DMS 273 treated with DMSO at 0.1 percent for 48 hours (cell line): Measurements from ENCODE around the gene BLOC1S6.

Experiments
- DNase-seq: peaks from one replicate; lab custom pipeline; 2025; lab: John Stamatoyannopoulos, UW

The BLOC1S6 gene

DNA sequence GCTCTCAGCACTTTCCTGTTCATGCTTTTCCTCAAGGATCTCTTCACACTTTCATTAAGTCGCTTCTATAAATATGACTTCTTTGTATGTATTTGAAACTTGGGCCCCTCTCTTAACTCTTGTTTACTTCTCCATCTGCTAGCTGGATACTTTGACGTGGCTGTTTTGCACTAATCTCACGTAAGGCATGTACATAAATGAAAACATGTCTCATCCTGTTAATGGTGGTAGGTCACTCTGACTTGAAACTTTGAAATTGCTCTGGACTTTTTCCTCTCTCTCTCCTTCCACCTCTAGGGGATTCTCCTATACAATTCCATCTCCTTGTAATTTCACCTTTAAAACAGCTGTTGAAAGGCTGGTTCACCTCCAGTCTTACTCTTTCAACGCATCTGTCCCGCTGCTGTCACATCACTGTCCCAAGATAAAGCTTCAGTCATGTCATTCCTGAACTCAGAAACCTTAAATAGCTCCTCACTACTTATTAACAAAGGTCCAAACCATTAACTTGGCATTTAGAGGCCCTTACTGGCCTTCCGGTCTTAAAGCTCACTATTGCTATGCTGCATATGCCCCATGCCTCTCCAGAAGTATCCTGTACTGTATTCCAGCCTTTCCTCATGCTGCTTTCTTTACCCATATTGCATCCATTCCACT is 1.2 kb downstream of the BLOC1S6 start:
- DNase-seq: no peak

- DNase-seq: no peak
Measured at GRCh38 chr15:45589256-45589655, 2.1 kb downstream of the BLOC1S6 start.

- DNase-seq: no peak
Measured at GRCh38 chr15:45594319-45594718, 7.1 kb downstream of the BLOC1S6 start.

- no peak for DNase-seq
Measured at GRCh38 chr15:45594835-45595530, 7.8 kb downstream of the BLOC1S6 start.

- DNase-seq: no peak
Measured at GRCh38 chr15:45603881-45604280, 16.7 kb downstream of the BLOC1S6 start.

DNA sequence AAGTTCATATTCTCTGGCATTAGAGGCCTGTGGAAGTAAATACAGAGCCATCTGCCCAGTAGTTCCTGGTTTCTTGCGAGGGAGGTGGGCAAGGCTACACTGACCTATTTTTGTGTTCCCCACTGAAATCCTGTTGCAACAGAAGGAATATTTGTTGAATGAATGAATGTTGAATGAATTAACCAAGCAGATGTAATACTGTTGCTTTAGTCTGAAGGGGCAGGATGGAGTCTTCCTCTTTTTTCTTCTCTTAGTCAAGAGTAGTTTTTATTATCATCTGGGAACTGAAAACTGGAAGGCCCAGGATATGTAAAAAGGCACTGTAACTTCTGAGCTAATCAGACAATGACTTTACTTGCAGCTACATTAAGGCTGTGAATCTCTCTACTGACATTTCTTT is 17.1 kb downstream of the BLOC1S6 start:
- DNase-seq: no peak

- no peak for DNase-seq
Measured at GRCh38 chr15:45606413-45606812, 19.2 kb downstream of the BLOC1S6 start.

GRCh38 chr15:45606841-45607240 is 19.7 kb downstream of the BLOC1S6 start:
- DNase-seq: no peak

DNA sequence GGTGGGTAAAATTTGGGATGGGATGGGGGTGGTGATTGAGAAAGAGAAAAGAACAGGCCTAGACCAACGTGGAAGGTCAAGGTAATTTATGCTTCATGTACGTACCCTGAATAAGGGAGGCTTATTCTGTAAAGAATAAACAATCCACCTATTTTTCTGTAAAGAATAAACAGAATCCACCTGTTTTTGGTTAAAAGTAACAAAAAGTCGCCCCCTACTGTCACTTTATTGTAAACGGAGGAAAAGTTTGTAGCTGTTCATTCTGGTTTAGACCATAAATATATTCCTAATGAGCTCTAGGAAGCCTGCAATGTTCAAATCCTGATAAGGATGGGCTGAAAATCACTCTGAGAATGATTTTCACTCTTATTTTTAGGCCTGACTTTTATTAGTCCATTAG is 24.1 kb downstream of the BLOC1S6 start:
- DNase-seq: no peak

- DNase-seq: no peak
Measured at GRCh38 chr15:45612790-45613415, 25.7 kb downstream of the BLOC1S6 start.

GRCh38 chr15:45616901-45617323 is 29.7 kb downstream of the BLOC1S6 start:
- no peak for DNase-seq

DNA sequence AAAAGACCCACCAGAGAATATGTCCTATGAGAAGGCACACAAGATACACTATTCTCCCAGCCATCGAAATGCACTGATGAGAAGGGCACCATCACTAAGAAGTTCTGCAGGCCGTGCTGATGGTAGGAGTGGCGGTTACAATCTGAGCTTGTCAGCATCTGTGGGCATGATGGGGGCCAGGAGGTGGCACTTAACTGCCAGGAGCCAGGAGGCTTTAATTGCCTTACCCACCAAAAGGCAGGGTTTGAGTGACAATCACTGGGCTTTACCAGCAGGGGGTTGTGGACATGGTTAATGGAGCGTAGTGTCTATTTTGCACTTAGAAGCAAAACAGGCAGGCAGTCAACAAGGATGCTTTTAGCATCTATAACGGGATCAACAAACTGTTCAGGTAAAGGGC is 31.6 kb downstream of the BLOC1S6 start:
- DNase-seq: no peak

GRCh38 chr15:45628136-45628535 is 41.0 kb downstream of the BLOC1S6 start:
- DNase-seq: no peak

DNA sequence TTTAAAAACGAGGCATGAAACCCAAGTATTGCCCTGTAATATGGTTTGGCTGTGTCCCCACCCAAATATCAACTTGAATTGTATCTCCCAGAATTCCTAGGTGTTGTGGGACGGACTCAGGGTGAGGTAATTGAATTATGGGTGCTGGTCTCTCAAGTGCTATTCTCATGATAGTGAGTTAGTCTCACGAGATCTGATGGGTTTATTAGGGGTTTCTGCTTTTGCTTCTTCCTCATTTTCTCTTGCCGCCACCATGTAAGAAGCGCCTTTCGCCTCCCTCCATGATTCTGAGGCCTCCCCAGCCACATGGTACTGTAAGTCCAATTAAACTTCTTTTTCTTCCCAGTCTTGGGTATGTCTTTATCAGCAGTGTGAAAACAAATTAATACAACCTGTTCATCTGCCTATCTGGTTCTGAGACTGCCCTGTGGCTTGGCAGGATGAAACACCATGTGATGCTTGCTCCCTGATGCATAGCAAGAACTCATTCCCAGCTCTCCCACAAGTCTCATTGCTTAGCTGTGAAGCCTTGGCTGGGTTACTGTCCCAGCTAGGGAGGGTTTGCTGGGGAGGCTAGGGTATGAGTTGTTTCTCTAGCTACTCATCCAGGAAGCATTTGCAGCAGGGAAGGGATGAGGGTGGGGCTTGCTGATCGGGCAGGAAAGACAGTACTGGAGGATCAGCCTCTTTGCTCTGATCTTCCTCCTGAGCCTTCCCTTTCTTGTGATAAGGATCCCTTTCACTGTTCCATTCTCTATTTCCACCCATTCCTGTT is 43.9 kb downstream of the BLOC1S6 start:
- DNase-seq: no peak

DNA sequence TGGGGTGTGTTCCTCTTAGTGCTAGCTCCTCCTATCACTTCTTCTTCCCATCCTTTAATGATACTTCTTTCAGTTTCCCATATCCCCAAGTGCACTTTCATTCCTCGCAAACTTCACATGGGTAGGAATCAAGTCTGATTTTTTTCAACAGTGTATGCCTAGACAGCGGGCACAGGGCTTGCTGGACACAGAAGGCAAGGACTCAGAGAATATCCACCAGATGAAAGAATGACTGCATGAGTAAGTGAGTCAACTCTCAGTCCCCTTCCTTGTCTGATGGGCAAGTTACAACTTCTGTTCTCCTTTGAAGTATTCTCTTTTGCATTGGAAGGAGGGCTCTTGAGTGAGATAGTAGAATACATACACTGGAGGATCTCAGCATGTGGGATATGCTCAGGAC is 44.6 kb downstream of the BLOC1S6 start:
- no peak for DNase-seq

GRCh38 chr15:45634432-45635190 is 47.4 kb downstream of the BLOC1S6 start, which contains the start of gene SQOR:
SQOR (plus strand) TSS chr15:45635029; CDS start chr15:45658924, 23,895 bp downstream.
- DNase-seq: no peak

- no peak for DNase-seq
Measured at GRCh38 chr15:45635191-45635638, 48.0 kb downstream of the BLOC1S6 start.

GRCh38 chr15:45635763-45636292 is 48.6 kb downstream of the BLOC1S6 start:
- DNase-seq: no peak

DNA sequence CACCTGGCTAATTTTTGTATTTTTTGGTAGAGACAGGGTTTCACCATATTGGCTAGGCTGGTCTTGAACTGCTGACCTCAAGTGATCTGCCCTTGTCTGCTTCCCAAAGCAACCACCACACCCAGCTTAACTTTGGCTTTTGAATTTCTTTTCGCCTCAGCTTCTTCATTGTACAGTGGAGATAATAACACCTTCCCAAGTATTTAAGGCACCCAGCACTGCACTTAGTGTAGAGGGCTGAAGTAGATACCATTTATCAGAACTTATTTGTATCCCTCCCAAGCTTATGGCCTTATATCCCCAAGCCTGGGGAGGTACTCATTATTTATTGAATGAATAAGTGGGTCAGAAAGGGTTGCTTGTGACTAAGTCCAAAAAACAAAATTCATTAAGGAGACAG is 50.0 kb downstream of the BLOC1S6 start:
- no peak for DNase-seq

- DNase-seq: no peak
Measured at GRCh38 chr15:45637552-45638033, 50.4 kb downstream of the BLOC1S6 start.

DNA sequence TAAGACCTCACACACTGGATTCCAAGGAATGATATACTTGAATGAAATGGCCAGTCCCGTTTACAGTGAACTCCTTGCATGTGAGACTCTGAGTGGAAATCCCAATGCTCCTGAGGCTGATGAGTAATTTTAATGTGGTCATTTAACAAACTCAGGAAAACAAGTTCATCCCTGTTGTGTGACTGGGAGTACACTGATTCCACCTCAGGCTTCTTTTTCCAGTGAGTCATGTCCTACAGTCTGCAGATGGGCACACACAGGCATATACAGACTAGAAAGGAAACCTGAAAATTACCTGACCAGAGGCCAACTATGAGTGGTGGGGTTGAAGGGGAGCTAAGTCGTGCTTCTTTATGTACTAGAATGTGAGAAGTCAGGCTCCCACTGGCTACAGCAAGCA is 53.4 kb downstream of the BLOC1S6 start:
- DNase-seq: no peak
